Endothelial cell of umbilical vein (primary cell): ENCODE data around the gene RASAL3. TPM values are rescaled to one million over a fixed set of nuclear protein-coding genes. Genes with fewer than 3 reads are reported as not detected.

Source experiments
- BruUV-seq: library from RNA; stranded (reverse); fragments of 400-500 nt; replicated peaks from 2 replicates; lab custom pipeline; 2021; lab: Mats Ljungman, UMichigan
- CTCF ChIA-PET: fragments of 300-600, 350-600 bp; sonication (Branson Sonifier 250); formaldehyde crosslinking; loops from one replicate; lab custom pipeline; 2021; ENCODE audit warnings: antibody characterized with exemption, inconsistent platforms; lab: Charles Lee
- POLR2A ChIA-PET: fragments of 300-600, 350-600 bp; sonication (Branson Sonifier 250); formaldehyde crosslinking; loops from one replicate; lab custom pipeline; 2021; ENCODE audit warnings: antibody characterized with exemption, inconsistent platforms; lab: Charles Lee
- DNase-seq: peaks from one replicate; pipeline ENCODE4 v3.0.0-alpha.2; 2011; ENCODE audit warnings: low read depth, low spot score
- FAIRE-seq: peaks from 2 replicates; lab custom pipeline; 2011; peaks lifted over from hg19 to GRCh38; lab: Jason Lieb, UNC
- H2AFZ ChIP-seq: 2 replicates; pipeline ENCODE4 v1.6.0; 2012; ENCODE audit warnings: low read depth, low read length, control low read depth, inconsistent platforms
- H3K27ac ChIP-seq: 2 replicates; pipeline ENCODE4 v1.5.1; 2011; ENCODE audit warnings: low read depth, mild to moderate bottlenecking, control low read depth, low read length, moderate library complexity; ENCODE audit not compliant: insufficient read depth
- H3K27me3 ChIP-seq, 2 experiments: 2 replicates each; pipeline versions ENCODE4 v1.6.0 to v1.6.1; 2011; ENCODE audit warnings: low read length in 2 of 2, mixed read lengths in 1 of 2; ENCODE audit not compliant: control insufficient read depth in 2 of 2, insufficient read depth in 2 of 2
- H3K36me3 ChIP-seq, 2 experiments: 2 replicates in 1 of 2; 3 replicates in 1 of 2; pipeline ENCODE4 v1.5.1; 2011; ENCODE audit warnings: low read length in 2 of 2, mild to moderate bottlenecking in 1 of 2, moderate library complexity in 1 of 2; ENCODE audit not compliant: control insufficient read depth in 2 of 2, insufficient read depth in 2 of 2; ENCODE audit errors: extremely low read depth in 1 of 2
- H3K4me1 ChIP-seq: 3 replicates; pipeline ENCODE4 v1.5.1; 2011; ENCODE audit warnings: mild to moderate bottlenecking, low read length; ENCODE audit not compliant: control insufficient read depth, insufficient read depth; ENCODE audit errors: extremely low read depth
- H3K4me2 ChIP-seq: 2 replicates; pipeline ENCODE4 v1.6.1; 2011; ENCODE audit warnings: low read length, control low read depth, mixed read lengths; ENCODE audit not compliant: insufficient read depth
- H3K4me3 ChIP-seq, 3 experiments: fragments of 200-600 bp in 1 of 3; sonication (generic), shearing (Covaris generic) in 1 of 3; replicated peaks in 1 of 3; 2 replicates each; pipeline ENCODE4 v1.5.1; 2011 to 2016; ENCODE audit warnings: control low read depth in 3 of 3, low read length in 3 of 3, mild to moderate bottlenecking in 2 of 3, inconsistent platforms in 1 of 3, low read depth in 1 of 3, moderate library complexity in 1 of 3; ENCODE audit not compliant: insufficient read depth in 1 of 3
- H3K79me2 ChIP-seq: 2 replicates; pipeline ENCODE4 v1.6.0; 2012; ENCODE audit warnings: low read length, inconsistent platforms; ENCODE audit not compliant: control insufficient read depth, insufficient read depth
- H3K9ac ChIP-seq: replicated peaks from 2 replicates; pipeline ENCODE3; 2011; ENCODE audit warnings: low read length, control low read depth; ENCODE audit not compliant: insufficient read depth; ENCODE audit errors: extremely low read depth
- H3K9me1 ChIP-seq: replicated peaks from 3 replicates; pipeline ENCODE4 v1.6.0; 2011; ENCODE audit warnings: mild to moderate bottlenecking, low read length; ENCODE audit not compliant: control insufficient read depth, insufficient read depth; ENCODE audit errors: extremely low read depth
- H3K9me3 ChIP-seq: replicated peaks from 2 replicates; pipeline ENCODE4 v1.5.1; 2012; ENCODE audit warnings: low read length, inconsistent platforms; ENCODE audit not compliant: control insufficient read depth, insufficient read depth
- H4K20me1 ChIP-seq: replicated peaks from 2 replicates; pipeline ENCODE3; 2011; ENCODE audit warnings: mild to moderate bottlenecking, low read length; ENCODE audit not compliant: control insufficient read depth, insufficient read depth; ENCODE audit errors: extremely low read depth
- EZH2 ChIP-seq: IDR thresholded peaks from 2 replicates; pipeline ENCODE4 v1.6.1; 2012; ENCODE audit warnings: borderline replicate concordance, low read depth, mild to moderate bottlenecking, moderate library complexity, low read length, inconsistent platforms; ENCODE audit not compliant: severe bottlenecking
- FOS ChIP-seq: IDR thresholded peaks from 2 replicates; pipeline ENCODE4 v1.6.1; 2011; ENCODE audit warnings: mild to moderate bottlenecking, low read length, moderate library complexity, borderline replicate concordance; ENCODE audit not compliant: insufficient read depth
- GATA2 ChIP-seq: IDR thresholded peaks from 2 replicates; pipeline ENCODE4 v1.7.0; 2011; ENCODE audit warnings: low read depth, mild to moderate bottlenecking, moderate library complexity, mixed read lengths, low read length; ENCODE audit not compliant: insufficient read length, insufficient read depth
- JUN ChIP-seq: IDR thresholded peaks from 2 replicates; pipeline ENCODE4 v1.6.1; 2011; ENCODE audit warnings: borderline replicate concordance, low read depth; ENCODE audit not compliant: insufficient read length, insufficient read depth
- MYC ChIP-seq: IDR thresholded peaks from one replicate; pipeline ENCODE4 v1.6.1; 2011; ENCODE audit warnings: mild to moderate bottlenecking, low read depth, low read length
- POLR2A ChIP-seq: IDR thresholded peaks from 2 replicates; pipeline ENCODE4 v1.6.1; 2012; ENCODE audit warnings: low read depth, mild to moderate bottlenecking, control low read depth, low read length
- POLR2AphosphoS5 ChIP-seq: IDR thresholded peaks from 2 replicates; pipeline ENCODE4 v1.6.1; 2012; ENCODE audit warnings: low read depth, mild to moderate bottlenecking, control low read depth, low read length, moderate library complexity; ENCODE audit not compliant: insufficient read depth
- dilution Hi-C: fragments of 300-500 bp; cut with MboI; formaldehyde crosslinking; loops from one replicate; pipeline ENCODE4 v1.15.0; 2019; ENCODE audit warnings: low sequenced_read_pairs; ENCODE audit not compliant: extremely low pct_ligation_motif_present
- intact Hi-C: fragments of 100-400 bp; cut with micrococcal nuclease; formaldehyde crosslinking; loops from one replicate; pipeline ENCODE4 v1.10.0; 2022
- polyA plus RNA-seq, 4 experiments: library from polyadenylated mRNA; depleted of rRNA in 3 of 4; stranded (reverse) in 3 of 4; unstranded in 1 of 4; fragments of >200 nt; gene quantifications; 2 replicates each; pipeline versions ENCODE4 v1.2.1 to v1.2.3, GENCODE V29; 2011 to 2012; ENCODE audit warnings: missing spikeins in 1 of 4
- total RNA-seq: library from RNA; stranded (reverse); gene quantifications from 2 replicates; pipeline ENCODE4 v1.2.3, GENCODE V29; 2021
- TF ChIP-seq, protein P1 (sequence below), 2 donors: IDR thresholded peaks; 1 replicate in 1 of 2; 2 replicates in 1 of 2; pipeline ENCODE4 v1.5.1; 2011; ENCODE audit warnings: low read length in 2 of 2, mild to moderate bottlenecking in 2 of 2, moderate library complexity in 2 of 2, control low read depth in 1 of 2, inconsistent platforms in 1 of 2, low read depth in 1 of 2; ENCODE audit not compliant: insufficient read depth in 1 of 2; ENCODE audit errors: extremely low read depth in 1 of 2
- TF ChIP-seq, protein P2 (sequence below): IDR thresholded peaks from 2 replicates; pipeline ENCODE4 v1.6.1; 2011; ENCODE audit not compliant: insufficient read depth, insufficient read length

RASAL3 gene
- total and polyA plus RNA-seq, 2 donors (not counting 3 experiments of a cell fraction or from before 2014, with no cell fraction given) = 4.1 to 5.7 TPM

DNA sequence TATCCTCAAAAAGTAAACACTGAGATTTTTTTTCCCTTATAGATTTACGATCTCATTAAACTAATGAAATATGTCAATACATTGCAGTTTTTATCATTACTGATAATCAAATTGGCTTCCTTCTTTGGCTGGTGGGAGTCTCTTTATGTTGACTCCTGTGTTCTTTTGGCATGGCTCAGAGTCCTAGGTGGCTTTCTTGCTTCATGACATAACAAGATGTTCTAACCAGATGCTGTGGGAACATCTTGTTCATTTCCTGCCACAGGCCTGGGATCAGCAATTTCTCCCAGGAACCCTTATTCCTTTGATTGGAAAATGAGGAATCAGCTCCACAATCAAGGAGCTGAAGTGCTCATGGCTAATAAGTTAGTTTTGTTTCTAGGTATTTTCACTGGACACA lies 30.8 kb upstream of the RASAL3 start:
- H3K4me3 ChIP-seq = no peak overlapping the region
- H3K79me2 ChIP-seq = no peaks in the 10 kb centered on the region
- BruUV-seq = no TSS peak
- CTCF ChIA-PET = no interaction called here
- no peak overlapping the region for H2AFZ ChIP-seq
- no peak for DNase-seq
- dilution Hi-C loops (no loop called here), intact Hi-C loops (no loop called here)
- FAIRE-seq = no peak
- no peaks in the 10 kb centered on the region for H3K9me3 ChIP-seq
- POLR2A ChIA-PET = no interaction called here
- H3K9me1 ChIP-seq = no peaks in the 10 kb centered on the region
- H3K27me3 ChIP-seq = no peaks in the 10 kb centered on the region
- no peaks in the 10 kb centered on the region for H3K4me1 ChIP-seq
- no peak overlapping the region for H3K9ac ChIP-seq
- H3K4me2 ChIP-seq = no peak overlapping the region
- no peak for TF ChIP-seq GATA2
- no peak for TF ChIP-seq POLR2AphosphoS5
- no peak for TF ChIP-seq FOS
- TF ChIP-seq EZH2 = no peak
- TF ChIP-seq, protein P1, sequence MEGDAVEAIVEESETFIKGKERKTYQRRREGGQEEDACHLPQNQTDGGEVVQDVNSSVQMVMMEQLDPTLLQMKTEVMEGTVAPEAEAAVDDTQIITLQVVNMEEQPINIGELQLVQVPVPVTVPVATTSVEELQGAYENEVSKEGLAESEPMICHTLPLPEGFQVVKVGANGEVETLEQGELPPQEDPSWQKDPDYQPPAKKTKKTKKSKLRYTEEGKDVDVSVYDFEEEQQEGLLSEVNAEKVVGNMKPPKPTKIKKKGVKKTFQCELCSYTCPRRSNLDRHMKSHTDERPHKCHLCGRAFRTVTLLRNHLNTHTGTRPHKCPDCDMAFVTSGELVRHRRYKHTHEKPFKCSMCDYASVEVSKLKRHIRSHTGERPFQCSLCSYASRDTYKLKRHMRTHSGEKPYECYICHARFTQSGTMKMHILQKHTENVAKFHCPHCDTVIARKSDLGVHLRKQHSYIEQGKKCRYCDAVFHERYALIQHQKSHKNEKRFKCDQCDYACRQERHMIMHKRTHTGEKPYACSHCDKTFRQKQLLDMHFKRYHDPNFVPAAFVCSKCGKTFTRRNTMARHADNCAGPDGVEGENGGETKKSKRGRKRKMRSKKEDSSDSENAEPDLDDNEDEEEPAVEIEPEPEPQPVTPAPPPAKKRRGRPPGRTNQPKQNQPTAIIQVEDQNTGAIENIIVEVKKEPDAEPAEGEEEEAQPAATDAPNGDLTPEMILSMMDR (IDR thresholded peaks at IDR 0.05; ENCODE audit: extremely low read depth in 1 of 2, insufficient read depth in 1 of 2, low read depth in 1 of 2, low read length in 2 of 2) = no peak
- TF ChIP-seq MYC = no peak
- no peak for TF ChIP-seq POLR2A
- no peak for TF ChIP-seq JUN
- TF ChIP-seq, protein P2, sequence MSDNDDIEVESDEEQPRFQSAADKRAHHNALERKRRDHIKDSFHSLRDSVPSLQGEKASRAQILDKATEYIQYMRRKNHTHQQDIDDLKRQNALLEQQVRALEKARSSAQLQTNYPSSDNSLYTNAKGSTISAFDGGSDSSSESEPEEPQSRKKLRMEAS = no peak
- no peaks in the 10 kb centered on the region for H3K36me3 ChIP-seq
- H4K20me1 ChIP-seq = no peaks in the 10 kb centered on the region
- no peak overlapping the region for H3K27ac ChIP-seq
